HepG2 (cell line): Measurements from ENCODE around the gene CFAP46.

ENCODE experiments used
- IRF9 ChIP-seq: sonication (generic); formaldehyde crosslinking; IDR thresholded peaks from 2 replicates; pipeline ENCODE4 v1.8.0; 2022; ENCODE audit warnings: missing genetic modification reagents, mild to moderate bottlenecking, borderline replicate concordance
- SAFB2 ChIP-seq: sonication (generic); formaldehyde crosslinking; IDR thresholded peaks from 2 replicates; pipeline ENCODE4 v1.5.1; 2020; ENCODE audit warnings: missing genetic modification reagents, low read depth, mild to moderate bottlenecking, borderline replicate concordance
- ZMAT3 ChIP-seq: sonication (generic); formaldehyde crosslinking; conservative IDR thresholded peaks from 2 replicates; pipeline ENCODE4 v1.7.0; 2021; ENCODE audit warnings: missing genetic modification reagents

DNA sequence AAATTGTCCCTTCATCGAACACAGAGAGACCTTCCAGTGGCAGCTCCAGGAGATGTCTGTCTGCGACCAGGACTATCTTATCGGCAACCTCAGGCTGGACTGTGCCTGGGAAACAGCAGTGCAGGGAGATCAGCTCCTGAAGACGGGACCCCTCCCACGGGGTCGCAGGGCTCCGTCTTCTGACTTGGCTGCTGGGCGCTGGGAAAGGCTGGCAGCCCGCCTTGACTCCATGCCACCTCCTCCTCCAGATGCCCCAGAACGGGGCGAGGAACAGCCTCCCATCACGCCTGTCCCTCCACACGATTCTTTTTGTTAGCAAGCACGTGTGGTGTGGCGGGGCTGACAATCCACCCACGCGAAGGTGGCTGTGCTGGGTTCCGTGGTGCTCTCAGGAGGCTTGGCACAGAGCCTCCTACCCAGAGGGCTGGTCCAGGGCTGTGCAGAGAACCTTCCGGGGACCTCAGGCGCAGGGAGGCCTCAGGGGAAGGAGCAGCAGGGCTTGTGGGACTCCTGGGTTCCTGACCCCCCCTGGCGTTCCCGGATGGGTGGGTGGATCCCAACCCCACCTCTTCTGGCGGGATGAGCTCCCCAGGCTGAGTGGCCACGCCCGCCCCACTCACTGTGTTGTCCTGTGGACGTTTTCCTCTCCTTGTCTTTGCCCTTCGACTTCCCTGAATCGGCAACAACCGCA lies 108.8 kb downstream of the CFAP46 start:
- TF ChIP-seq ZMAT3 (CRISPR knock-in tag): no peak
- no peak for TF ChIP-seq SAFB2
- no peak for TF ChIP-seq IRF9 (CRISPR knock-in tag)
